IPS-15b (cell line): ENCODE measurements around the gene DCDC2C.

Experiments used
- H3K27me3 ChIP-seq: one replicate; pipeline ENCODE4 v1.6.1; 2013; ENCODE audit warnings: low read length; ENCODE audit not compliant: control insufficient read depth, insufficient read depth
- H3K36me3 ChIP-seq: one replicate; pipeline ENCODE4 v1.6.1; 2013; ENCODE audit warnings: low read length; ENCODE audit not compliant: control insufficient read depth, insufficient read depth
- H3K4me1 ChIP-seq: one replicate; pipeline ENCODE4 v1.6.1; 2013; ENCODE audit warnings: mild to moderate bottlenecking, low read length; ENCODE audit not compliant: control insufficient read depth, insufficient read depth
- H3K4me3 ChIP-seq: one replicate; pipeline ENCODE4 v1.5.1; 2013; ENCODE audit warnings: low read depth, low read length
- H3K9ac ChIP-seq: one replicate; pipeline ENCODE4 v1.6.1; 2013; ENCODE audit warnings: low read depth, mild to moderate bottlenecking, low read length
- H3K9me3 ChIP-seq: one replicate; pipeline ENCODE4 v1.6.1; 2013; ENCODE audit warnings: mild to moderate bottlenecking, low read length; ENCODE audit not compliant: control insufficient read depth, insufficient read depth

Gene DCDC2C

DNA sequence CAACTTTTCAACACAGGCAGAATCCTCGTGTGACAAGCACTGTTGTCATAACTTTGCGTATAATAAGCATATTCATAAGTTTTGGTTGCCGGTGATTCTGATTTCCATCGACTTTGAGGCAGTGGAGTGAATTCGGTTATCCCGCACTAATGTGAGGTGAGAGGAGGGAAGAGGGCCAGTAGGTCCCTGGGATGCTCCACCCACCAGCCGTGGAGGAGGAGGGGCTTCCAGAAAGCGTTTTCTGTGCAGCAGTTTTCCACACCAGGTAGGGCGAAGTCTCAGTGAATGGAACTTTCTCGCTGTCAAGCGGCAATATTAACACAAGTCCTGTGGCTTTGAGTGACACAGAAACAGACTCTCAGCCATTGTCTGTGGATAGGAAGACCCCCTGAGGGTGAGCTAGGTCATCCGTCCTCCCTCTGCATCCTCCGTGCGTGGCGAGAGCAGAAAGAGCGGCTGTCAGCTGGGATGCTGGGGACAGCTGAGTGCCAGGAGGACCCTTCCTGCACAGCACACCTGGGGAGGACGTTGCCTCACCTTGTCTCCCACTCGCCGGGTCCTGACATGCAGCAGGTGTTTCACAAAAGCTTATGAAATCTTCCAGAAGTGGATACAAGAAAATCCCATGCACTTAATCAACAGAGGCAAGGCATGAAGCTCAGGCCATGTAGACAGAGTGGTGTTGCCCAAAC is 67.5 kb downstream of the DCDC2C start:
- H3K36me3 ChIP-seq, result no peaks in the 10 kb centered on the region
- H3K27me3 ChIP-seq, result no peaks in the 10 kb centered on the region
- H3K9me3 ChIP-seq, result no peaks in the 10 kb centered on the region
- no peaks in the 10 kb centered on the region for H3K4me1 ChIP-seq
- no peak overlapping the region for H3K4me3 ChIP-seq
- no peak overlapping the region for H3K9ac ChIP-seq

DNA sequence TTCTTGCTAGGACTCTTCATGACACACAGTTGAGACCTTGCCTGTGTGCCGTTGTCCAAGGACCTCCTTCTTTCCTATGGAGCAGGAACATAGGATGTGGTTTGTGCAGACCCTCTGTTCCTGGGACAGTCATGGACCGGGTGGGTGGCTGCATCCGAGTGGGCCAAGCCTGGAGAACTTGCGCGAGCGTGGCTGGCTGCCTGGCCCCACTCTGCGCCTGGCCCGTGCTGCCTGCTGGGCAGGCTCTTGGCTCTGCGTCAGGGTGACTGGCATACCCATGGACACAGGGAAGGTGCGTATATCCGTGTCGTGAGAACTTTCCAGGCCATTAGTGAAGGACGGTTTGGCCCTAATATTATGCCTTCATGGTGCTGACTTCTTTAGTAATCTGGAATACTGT is 68.2 kb downstream of the DCDC2C start:
- Histone ChIP-seq H3K36me3 (no peaks in the 10 kb centered on the region), H3K27me3 (no peaks in the 10 kb centered on the region), H3K4me3 (no peak overlapping the region), H3K9ac (no peak overlapping the region), H3K9me3 (no peaks in the 10 kb centered on the region), H3K4me1 (no peaks in the 10 kb centered on the region)

DNA sequence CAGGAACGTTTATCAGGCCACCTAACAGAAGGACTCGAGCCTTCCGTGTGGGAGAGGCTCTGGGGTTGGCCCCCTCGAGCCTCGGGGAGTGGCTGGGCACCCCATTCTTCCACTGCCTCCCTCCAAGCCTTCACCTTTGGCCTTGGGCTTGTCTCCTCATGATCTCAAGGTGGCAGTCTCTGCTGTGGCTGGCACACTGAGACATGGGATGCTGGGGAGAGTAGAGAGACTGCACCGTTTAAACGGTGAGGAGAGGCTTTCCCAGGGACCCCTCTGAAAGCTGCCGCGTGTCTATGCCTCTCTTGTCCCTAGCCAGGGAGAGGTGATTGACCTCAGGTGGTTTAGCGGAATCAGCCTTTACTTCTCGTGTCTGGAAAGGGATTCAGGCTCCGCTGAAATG is 71.0 kb downstream of the DCDC2C start:
- no peaks in the 10 kb centered on the region for H3K27me3 ChIP-seq
- H3K36me3 ChIP-seq, result no peaks in the 10 kb centered on the region
- H3K9me3 ChIP-seq, result no peaks in the 10 kb centered on the region
- no peaks in the 10 kb centered on the region for H3K4me1 ChIP-seq
- no peak overlapping the region for H3K4me3 ChIP-seq
- no peak overlapping the region for H3K9ac ChIP-seq

DNA sequence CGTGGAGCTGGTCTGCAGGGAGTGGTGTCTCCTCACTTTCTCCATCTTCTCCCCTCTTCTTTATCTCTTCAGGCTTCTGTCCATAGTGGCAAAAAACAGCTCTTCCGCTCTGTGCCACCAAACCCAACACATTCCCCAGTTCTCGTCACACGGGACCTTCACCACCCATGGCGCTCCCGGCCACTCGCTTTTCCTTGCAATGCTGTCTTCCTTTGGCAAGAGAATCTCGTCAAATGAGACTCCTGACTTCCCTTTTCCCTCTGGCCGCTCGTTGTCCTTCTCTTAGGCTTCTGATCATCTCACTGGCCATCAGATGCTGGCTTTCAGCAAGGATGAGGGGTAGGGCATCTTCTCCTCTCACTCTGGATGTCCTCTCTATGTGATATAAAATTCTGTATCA is 72.9 kb downstream of the DCDC2C start:
- Histone ChIP-seq H3K4me1 (no peaks in the 10 kb centered on the region), H3K9ac (no peak overlapping the region), H3K9me3 (no peaks in the 10 kb centered on the region), H3K4me3 (no peak overlapping the region), H3K36me3 (no peaks in the 10 kb centered on the region), H3K27me3 (no peaks in the 10 kb centered on the region)

DNA sequence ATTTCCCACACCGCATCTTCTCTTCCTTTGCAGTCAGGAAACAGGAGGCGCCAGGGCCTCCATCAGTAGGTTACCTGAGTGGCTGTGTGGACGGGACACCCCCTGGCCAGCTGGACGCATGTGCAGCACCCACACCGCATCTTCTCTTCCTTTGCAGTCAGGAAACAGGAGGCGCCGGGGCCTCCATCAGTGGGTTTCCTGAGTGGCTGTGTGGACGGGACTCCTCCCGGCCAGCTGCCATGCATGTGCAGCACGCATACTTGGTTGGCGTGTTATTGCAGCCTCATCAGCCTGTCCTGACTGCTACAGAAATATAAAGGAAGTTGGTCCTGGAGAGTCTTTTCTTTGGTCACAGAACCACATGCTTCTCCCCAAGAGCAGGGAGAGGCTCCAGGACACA is 74.6 kb downstream of the DCDC2C start:
- no peaks in the 10 kb centered on the region for H3K27me3 ChIP-seq
- H3K4me3 ChIP-seq, result no peak overlapping the region
- no peaks in the 10 kb centered on the region for H3K4me1 ChIP-seq
- no peaks in the 10 kb centered on the region for H3K36me3 ChIP-seq
- H3K9ac ChIP-seq, result no peak overlapping the region
- H3K9me3 ChIP-seq, result no peaks in the 10 kb centered on the region

DNA sequence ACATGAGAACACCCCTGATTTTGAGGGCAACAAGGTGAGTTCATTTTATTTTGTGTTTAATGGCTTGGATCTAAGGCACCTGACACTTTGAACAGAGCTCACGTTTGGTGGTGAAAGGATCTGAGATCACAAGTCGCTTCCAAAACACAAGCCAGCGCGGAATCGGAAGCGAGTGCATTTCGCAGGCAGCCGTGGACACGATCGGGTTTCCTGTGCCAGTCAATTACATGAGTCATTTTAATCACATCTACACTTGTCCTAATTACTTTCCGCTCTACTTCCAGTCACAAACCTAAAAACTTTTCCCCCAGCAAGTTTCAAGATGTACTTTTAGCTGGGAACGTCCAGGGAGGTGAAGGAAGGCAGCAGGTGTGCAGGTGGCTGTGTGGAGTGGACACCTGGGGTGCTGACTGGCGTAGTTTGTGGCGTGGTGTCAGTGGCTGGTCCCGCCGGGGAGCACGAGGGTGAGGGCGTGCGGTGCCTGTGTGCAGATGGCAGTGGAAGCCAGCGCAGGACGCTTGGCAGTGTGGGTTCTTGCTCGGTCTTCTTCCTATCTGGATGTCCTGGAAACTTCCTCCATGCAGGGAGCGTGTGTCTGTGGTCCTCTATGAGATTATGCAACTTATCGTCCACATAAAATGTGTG is 75.6 kb downstream of the DCDC2C start:
- H3K27me3 ChIP-seq, result no peaks in the 10 kb centered on the region
- no peak overlapping the region for H3K4me3 ChIP-seq
- H3K36me3 ChIP-seq, result no peaks in the 10 kb centered on the region

DNA sequence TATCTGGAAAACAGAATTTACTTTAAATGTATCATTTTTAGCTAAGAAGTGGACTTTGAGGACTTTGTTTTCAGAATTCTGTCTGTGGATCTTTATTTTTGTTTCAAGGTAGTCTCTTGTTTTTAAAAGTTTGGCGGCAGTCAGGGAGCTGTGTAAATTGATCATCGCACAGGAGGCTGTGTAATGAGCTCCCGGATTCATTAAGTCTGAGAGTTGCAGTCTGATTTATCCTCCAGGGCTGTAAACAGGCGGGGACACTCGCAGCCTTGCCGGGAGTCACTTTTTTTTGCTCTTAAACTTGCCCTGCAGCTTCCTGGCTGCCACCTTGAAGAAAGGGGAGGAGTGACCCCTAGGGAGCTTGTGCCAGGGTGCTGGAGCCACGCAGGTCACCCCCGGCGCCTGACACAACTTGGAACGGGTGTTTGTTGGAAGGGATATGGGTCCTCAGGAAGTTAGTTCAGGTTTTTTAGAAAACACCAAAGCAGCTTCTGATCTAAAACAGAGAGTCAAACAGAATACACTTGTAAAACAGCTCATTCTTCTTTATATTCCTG is 76.2 kb downstream of the DCDC2C start:
- H3K27me3 ChIP-seq, result no peaks in the 10 kb centered on the region
- no peaks in the 10 kb centered on the region for H3K4me1 ChIP-seq
- H3K9me3 ChIP-seq, result no peaks in the 10 kb centered on the region
- no peak overlapping the region for H3K4me3 ChIP-seq
- H3K9ac ChIP-seq, result no peak overlapping the region
- H3K36me3 ChIP-seq, result no peaks in the 10 kb centered on the region

More for the DNA sequence above, 75.6 kb downstream of the DCDC2C start:
- H3K4me1 ChIP-seq, result no peaks in the 10 kb centered on the region
- H3K9me3 ChIP-seq, result no peaks in the 10 kb centered on the region
- no peak overlapping the region for H3K9ac ChIP-seq

DNA sequence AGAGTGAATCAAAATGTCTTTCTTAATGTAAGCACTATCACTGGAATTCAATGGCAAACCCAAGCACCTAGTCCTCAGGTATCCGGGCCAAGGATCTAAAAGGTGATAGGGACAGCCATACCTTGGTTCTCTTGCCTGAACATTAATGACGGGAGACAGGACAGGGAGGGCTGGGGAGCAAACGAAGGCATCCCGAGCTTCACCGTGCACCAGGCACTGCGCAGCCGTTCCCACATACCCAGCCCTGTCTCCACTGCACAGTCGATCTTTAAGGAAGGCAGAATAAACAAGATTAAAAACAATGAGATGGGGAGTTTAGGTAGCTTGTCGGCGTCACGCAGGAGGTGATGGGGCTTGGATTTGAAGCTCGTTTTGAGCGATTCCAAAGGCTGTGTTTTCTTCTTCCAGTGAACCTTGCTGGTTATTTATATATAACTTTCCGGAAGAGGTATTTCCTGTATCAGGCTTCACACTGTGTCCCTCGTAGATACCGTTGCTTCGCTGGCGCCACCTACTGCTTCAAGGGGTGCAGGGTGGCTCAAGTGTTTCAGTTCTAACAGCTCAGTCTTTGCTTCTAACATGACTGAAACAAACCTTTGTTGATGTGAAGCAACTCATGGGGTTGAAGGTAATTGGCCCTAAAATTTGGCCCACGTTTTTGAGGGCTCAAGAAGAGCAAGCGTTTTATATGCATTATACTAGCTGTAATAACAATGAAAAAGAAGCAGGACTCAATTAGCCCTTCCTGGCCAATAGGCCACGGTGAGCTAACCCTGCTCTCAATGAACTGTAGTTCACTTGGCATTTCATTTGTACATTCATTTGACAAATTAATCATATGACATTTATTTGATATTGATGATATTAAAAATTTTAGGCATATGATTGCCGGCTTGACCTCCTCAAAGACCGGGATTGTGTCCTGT is 77.4 kb downstream of the DCDC2C start:
- no peaks in the 10 kb centered on the region for H3K9me3 ChIP-seq
- H3K4me3 ChIP-seq, result no peak overlapping the region
- no peaks in the 10 kb centered on the region for H3K27me3 ChIP-seq
- no peak overlapping the region for H3K9ac ChIP-seq
- peaks cover 2% of the 10 kb centered on the region for H3K4me1 ChIP-seq
- no peaks in the 10 kb centered on the region for H3K36me3 ChIP-seq

DNA sequence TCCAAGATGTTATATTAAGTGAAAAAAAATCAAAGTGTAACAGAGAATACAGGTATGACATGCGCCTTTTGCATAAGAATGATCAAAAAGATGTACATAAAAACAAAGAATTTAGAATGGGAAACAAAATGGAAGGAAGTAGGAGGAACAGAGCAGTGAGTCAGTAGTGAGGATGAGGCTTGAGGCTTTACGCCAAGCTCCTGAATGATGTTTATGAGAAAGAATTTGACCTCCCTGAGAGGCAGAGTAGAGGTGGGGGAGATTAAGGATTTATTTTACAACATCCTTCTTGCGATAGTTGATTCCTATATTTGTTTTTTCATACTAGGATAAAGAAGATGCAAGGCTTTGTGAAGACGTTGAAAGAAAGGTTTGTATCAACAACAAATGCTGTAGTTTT is 81.4 kb downstream of the DCDC2C start:
- no peak overlapping the region for H3K9ac ChIP-seq
- no peaks in the 10 kb centered on the region for H3K36me3 ChIP-seq
- no peak overlapping the region for H3K4me3 ChIP-seq
- no peaks in the 10 kb centered on the region for H3K27me3 ChIP-seq
- H3K4me1 ChIP-seq, result peaks cover 2% of the 10 kb centered on the region
- H3K9me3 ChIP-seq, result no peaks in the 10 kb centered on the region

DNA sequence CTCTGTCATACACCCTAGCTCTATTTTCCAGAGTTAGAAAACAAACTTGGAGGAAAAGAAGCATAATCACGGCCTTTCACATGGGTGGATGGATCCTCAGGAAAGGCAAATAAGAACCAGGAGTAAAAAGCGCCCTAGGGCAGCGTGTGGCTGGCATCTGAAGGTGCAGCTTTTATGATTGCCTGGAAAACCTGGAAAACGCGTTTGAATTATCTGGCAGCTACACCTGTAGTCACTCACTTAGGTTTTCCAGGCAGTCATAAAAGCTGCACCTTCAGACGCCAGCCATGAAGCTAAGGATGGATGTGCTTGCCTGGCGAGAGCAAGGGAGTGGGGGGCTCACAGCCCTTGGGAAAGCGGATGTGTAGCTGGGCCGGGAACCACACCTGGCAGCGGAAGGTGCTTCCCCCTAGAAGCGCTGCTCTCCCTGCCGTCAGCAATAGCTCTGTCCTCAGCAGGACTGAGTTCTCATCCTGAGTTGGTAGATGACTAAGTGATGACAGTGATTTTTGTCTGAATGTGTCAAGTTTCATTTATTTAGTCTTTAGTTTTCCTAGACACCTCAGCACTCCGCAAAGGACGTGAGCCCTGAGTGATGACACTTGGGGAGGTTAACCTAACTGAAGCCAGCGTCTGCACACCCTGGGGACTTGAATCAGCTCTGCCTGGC is 82.0 kb downstream of the DCDC2C start:
- Histone ChIP-seq H3K9me3 (no peaks in the 10 kb centered on the region), H3K4me1 (peaks cover 2% of the 10 kb centered on the region), H3K9ac (no peak overlapping the region), H3K4me3 (no peak overlapping the region), H3K36me3 (no peaks in the 10 kb centered on the region), H3K27me3 (no peaks in the 10 kb centered on the region)

DNA sequence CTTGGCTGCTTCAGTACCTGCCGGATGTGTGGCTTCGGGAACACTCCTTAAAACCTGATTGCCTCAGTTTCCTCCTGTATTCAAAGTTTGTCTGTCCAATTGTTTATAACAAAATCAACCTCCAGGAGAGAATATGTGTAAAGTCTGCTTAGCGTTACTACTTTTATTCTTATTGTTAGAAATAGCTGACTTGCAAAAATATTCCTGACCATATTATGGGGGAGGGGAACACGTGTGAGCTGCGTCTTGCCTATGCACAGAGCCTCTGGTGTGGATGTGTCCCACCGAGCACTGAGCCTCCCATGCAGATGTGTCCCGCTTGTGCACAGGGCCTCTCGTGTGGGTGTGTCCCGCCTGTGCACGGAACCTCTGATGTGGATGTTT is 82.5 kb downstream of the DCDC2C start:
- no peaks in the 10 kb centered on the region for H3K9me3 ChIP-seq
- H3K9ac ChIP-seq, result no peak overlapping the region
- H3K4me1 ChIP-seq, result peaks cover 2% of the 10 kb centered on the region
- no peak overlapping the region for H3K4me3 ChIP-seq
- H3K36me3 ChIP-seq, result no peaks in the 10 kb centered on the region
- no peaks in the 10 kb centered on the region for H3K27me3 ChIP-seq
